CD4-positive, alpha-beta T cell treated with Interleukin-6 for 4 hours (primary cell): ENCODE results near the gene LIN7B.
"Not testable (repeated sequence)": the region's sequence is repeated elsewhere in the genome, so short reads cannot be mapped to it uniquely, and the experiment has no call there.

Experiments
- DNase-seq: peaks from one replicate; pipeline ENCODE4 v3.0.0-alpha.2; 2020; ENCODE audit warnings: mixed read lengths

The LIN7B gene

GRCh38 chr19:49120325-49120683 is 6.1 kb downstream of the LIN7B start:
- no peak for DNase-seq

DNA sequence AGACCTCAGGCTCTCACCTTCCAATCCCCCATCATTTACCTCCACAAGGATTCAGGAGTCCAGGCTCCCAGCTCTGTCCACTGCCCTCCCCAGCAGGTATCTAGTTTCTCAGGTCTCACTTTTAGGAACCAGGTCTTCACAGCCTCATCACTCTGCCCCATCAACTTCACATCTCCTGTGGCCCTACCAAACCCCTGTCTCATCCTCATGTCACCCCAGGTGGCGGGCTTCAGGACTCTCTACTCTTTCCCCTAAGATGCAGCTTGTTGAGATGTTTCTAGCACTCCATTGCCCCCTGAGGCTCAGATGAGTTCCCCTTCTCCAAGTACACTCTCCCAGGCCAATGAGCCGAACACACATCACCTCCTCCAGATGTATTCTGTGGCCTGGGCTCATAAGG is 6.7 kb downstream of the LIN7B start:
- DNase-seq: no peak

DNA sequence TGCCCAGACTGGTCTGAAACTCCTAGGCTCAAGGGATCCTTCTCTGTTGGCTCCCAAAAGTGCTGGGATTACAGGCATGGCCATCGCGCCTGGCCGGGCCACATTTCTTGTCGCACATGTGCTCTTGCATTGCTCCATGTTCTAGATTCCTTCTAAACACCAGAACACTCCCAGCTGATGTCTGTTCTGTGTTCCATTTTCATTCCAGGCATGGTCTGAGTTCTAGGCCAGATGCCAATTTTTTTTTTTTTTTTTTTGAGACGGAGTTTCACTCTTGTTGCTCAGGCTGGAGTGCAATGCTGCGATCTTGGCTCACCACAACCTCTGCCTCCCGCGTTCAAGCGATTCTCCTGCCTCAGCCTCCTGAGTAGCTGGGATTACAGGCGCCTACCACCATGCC is 7.7 kb downstream of the LIN7B start:
- DNase-seq: not testable (repeated sequence)

DNA sequence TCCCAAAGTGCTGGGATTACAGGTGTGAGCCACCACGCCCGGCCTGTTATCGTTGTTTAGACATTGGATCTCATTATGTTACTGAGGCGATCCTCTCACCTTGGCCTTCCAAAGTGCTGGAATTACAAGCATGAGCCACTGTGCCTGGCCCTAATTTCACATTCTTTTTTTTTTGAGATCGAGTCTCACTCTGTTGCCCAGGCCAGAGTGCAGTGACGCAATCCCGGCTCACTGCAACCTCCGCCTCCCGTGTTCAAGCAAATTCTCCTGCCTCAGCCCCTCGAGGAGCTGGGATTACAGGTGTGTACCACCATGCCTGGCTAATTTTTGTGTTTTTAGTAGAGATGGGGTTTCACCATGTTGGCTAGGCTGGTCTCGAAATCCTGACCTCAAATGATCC is 9.1 kb downstream of the LIN7B start:
- DNase-seq: not testable (repeated sequence)

- no peak for DNase-seq
These were observed 11.0 kb downstream of the LIN7B start for GRCh38 chr19:49125025-49125731.

- DNase-seq: no peak
These were observed 12.4 kb downstream of the LIN7B start for GRCh38 chr19:49126575-49126974.

DNA sequence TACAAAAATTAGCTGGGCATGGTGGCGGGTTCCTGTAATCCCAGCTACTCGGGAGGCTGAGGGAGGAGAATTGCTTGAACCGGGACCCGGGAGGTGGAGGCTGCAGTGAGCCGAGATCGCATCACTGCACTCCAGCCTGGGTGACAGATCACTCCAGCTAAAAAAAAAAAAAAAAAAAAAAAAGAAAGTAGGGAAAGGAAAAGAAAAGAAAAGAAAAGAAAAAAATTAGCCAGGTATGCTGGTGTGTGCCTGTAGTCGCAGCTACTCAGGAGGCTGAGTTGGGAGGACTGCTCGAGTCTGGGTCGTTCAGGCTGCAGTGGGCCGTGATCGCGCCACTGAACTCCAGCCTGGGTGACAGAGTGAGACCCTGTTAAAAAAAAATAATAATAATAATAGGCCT is 13.1 kb downstream of the LIN7B start:
- DNase-seq: not testable (repeated sequence)

GRCh38 chr19:49127674-49128544 is 13.7 kb downstream of the LIN7B start:
- DNase-seq: peak; percentile 94

DNA sequence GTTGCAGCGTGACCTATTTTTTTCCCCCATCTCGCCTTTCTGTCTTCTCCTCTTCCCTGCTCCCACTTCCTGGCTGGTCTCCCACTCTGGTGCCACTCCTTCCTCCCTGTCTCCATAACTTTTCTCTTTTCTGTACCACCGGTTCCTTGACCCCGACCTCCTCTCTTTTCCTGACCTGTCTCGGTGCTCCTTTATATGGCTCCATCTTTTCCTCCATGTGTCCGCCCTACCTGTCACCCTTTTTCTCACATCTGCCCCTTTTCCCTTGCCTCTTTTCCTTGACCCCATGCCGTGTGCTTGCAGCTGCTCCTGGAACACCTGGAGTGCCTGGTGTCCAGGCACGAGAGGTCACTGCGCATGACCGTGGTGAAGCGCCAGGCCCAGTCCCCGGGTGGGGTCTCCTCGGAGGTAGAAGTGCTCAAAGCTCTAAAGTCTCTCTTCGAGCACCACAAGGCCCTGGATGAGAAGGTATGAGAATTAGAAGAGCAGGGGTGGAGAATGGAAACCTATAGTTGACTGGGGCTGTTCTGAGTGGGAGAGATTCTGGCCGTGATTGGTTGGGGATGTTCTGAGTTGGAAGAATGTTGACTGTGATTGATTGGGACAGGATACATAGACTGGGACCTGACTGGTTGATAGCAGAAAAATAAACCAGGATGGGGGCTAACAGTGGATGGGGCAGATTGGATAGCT is 14.5 kb downstream of the LIN7B start:
- DNase-seq: no peak

DNA sequence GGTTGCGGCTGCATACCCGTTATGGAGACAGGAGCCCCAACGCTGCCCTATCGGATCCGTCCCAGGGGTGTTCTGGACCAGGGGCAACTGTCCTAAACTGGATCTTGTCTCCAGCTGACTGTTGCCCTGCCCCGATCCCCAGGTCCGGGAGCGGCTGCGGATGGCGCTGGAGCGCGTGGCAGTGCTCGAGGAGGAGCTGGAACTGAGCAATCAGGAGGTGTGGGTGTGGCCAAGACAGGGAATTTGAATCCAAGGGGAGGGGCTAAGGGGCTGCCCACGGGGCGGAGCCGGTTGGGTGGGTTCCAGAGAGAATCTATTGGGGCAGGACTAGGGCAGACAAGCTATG is 15.0 kb downstream of the LIN7B start:
- DNase-seq: no peak

DNA sequence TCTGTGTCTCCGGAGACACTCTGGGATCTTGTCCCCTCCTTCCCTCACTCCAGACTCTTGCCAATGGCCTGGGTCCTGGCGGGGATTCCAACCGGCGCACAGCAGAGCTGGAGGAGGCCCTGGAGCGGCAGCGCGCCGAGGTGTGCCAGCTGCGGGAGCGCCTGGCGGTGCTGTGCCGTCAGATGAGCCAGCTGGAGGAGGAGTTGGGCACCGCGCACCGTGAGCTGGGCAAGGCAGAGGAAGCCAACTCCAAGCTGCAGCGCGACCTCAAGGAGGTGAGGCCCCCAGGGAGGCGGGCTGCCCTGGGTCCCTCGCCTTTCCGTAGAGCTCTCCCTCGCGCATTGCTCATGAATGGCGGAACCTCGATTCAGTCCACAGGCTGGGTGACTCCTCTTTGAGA is 16.2 kb downstream of the LIN7B start:
- no peak for DNase-seq

GRCh38 chr19:49132974-49133609 is 18.9 kb downstream of the LIN7B start:
- peak; percentile 72 for DNase-seq

DNA sequence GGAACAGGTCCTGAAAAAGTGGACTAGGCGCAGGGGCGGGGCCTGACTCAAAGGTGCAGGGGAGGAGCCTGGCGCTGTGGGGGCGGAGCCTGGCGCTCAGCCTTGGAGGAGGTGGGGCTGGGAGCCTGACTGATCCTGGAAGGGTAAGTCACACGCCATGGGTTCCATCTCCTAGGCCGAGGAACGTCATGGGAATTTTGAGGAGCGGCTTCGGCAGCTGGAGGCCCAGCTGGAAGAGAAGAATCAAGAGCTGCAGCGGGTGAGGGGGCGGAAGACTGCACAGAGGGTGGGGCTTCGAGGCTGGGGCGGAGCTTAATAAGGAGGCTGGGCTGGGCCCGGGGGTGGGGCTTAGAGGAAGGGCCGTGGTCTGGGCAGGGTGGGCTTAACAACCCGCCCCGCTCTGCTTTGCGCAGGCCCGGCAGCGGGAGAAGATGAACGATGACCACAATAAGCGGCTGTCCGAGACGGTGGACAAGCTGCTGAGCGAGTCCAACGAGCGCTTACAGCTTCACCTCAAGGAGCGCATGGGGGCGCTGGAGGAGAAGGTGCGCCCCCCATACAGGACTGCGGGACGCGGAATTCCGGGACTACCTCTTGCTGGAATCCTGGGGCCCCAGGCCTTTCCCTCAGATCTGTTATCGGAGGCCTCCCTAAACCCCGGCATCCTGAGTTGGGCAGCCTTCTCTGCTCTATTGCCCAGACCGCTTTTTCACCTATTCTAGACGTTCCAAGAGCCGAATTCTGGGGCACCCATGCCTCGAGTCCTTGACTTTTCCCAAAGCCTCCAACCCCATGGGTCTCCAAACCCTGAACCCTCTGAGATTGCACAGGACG is 19.7 kb downstream of the LIN7B start:
- peak; percentile 70 for DNase-seq

DNA sequence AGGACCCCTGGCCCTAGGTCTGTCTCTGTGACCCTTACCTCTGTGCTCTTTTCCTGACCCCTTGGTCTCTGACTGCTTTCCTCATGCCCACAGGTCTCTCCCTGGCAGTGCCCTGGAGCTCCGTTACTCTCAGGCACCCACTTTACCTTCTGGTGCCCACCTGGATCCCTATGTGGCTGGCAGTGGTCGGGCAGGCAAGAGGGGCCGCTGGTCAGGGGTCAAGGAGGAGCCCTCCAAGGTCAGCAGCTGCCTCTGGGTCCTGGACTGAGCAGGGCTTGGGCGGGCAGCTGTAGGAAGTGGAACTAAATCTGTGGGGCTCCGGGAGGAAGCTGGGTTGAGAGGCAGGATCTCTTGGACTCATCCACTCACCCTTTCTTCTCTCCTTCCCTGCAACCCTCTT is 21.5 kb downstream of the LIN7B start:
- no peak for DNase-seq

DNA sequence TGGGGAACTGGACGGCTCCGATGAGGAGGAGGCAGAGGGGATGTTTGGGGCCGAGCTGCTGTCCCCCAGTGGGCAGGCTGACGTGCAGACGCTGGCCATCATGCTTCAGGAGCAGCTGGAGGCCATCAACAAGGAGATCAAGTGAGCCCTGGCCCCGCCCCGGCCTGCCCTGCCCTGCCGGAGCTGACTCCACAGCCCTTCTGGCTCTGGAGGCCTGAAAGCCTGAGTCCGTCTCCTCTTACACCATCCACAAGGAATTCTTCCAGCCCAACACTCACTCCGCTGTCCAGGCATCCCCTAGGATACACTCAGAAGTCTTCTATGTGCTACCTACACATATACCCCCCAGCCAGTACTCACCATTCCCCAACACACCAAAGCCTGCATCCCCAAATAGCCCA is 22.6 kb downstream of the LIN7B start:
- no peak for DNase-seq

- DNase-seq: no peak
These were observed 26.8 kb downstream of the LIN7B start for GRCh38 chr19:49140951-49141350.

GRCh38 chr19:49141352-49141751 is 27.2 kb downstream of the LIN7B start:
- DNase-seq: no peak

DNA sequence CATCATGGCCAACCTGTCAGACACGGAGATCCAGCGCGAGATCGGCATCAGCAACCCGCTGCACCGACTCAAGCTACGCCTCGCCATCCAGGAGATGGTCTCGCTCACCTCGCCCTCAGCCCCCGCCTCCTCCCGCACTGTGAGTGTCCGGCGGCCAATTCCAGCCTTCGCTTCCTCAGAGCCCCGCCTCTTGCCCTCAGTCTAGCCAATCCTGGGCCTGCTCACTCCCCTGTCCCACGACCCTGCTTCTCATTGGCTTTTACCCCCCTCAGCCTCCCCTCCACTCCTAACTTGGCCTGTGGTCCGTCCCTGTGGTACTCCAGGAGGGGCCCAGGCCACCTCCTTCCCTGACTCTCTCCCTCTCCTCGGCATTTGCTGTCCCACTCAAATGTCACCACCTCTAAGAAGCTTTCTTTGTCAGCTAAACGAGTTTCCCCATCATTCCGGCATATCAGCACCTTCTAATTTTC is 28.7 kb downstream of the LIN7B start:
- peak; percentile 74 for DNase-seq

- DNase-seq: peak; percentile 83
These were observed 31.6 kb downstream of the LIN7B start for GRCh38 chr19:49145573-49146407.

GRCh38 chr19:49146408-49146770 is 32.2 kb downstream of the LIN7B start:
- DNase-seq: not testable (repeated sequence)

- DNase-seq: no peak
These were observed 34.0 kb downstream of the LIN7B start for GRCh38 chr19:49148044-49148682.
